NAMALWA (cell line): ENCODE data around the gene CRISPLD2.
"Not testable (repeated sequence)": the region's sequence is repeated elsewhere in the genome, so short reads cannot be mapped to it uniquely, and the experiment has no call there.

Source experiments
- DNase-seq: peaks from one replicate; pipeline ENCODE4 v3.0.0-alpha.2; 2015; ENCODE audit warnings: low spot score

Gene CRISPLD2

DNA sequence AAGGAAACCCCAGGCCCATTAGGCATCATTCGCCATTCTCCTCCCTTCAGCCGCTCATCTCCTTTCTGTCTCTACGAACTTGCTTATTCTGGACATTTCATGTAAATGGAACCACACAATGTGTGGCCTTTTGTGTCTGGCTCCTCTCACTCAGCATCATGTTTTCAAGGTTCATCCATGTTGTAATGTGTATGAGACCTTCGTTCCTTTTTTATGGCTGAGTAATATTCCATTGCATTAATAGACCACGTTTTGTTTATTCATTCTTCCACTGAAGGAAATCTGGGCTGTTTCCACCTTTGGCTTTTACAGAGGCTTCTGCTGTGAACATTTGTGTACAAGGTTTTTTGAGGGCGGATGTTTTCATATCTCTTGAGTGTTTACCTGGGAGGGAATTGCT is 3.2 kb downstream of the CRISPLD2 start:
- DNase-seq = no peak

DNA sequence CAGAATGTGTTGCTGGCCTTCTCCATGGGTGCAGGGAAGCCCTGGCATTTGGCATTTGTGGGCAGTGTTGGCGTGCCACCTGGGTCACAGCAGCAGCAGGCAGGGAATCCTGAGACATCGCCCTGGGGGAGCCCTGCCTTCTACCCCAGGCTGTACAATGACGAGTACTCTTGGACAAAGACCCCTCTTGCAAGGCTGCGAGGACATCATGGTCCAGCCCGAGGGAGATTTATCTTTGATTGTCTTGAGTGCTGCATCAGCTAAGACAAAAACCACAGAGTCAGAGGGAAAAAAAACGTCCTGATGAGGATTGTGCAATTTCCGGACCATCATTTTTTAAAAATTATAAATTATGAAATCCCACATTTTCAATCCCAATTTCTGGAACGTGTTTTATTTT is 3.7 kb downstream of the CRISPLD2 start:
- DNase-seq = no peak

DNA sequence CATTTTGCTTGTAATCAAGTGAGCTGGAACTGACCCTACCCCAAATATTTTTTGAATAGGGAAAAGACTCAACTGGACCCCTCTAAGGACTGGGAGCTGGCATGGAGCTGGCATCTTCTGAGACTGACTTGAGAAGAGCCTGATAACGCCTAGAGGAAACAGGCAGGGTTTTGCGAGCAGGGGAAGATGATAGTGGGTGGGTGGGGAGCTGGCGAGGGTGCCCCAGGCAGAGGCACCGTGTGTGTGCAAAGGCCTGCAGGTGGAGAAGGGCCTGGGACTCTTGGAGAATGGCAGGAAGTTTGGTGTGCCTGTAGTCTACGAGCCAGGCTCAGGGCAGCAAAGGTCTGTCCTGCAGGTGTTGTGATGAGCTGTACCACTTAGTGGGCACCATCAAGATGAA is 4.1 kb downstream of the CRISPLD2 start:
- DNase-seq = no peak

DNA sequence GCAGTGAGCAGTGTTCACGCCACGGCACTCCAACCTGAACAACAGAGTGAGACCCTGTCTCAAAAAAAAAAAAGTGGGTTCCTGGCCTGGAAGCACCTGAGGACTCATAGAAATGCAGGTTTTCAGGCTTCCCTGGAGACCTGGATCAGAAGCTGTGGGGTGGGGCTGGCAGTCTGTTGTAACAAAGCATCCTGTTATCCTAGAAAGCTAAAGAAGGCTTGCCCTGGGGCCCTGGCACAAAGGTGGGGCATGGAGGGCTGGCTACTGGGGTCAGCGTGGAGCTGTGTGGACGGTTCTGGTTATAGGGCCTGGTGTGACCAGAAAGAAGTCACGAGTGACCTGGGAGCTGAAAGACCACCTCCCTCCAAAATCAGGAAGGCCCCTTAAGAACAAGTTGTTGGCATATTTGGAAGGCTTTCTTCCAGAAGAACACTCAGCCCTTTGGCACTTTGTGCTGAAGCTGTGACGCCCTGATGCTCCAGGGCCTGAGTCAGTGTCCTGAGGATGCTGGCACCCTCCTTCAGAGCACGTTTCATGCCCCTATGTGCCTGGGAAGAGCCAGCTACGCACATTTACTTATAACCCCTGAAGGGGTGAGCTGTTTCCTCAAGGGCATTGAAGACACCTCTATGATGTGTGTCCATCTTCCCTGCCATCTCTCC is 6.2 kb downstream of the CRISPLD2 start:
- no peak for DNase-seq

DNA sequence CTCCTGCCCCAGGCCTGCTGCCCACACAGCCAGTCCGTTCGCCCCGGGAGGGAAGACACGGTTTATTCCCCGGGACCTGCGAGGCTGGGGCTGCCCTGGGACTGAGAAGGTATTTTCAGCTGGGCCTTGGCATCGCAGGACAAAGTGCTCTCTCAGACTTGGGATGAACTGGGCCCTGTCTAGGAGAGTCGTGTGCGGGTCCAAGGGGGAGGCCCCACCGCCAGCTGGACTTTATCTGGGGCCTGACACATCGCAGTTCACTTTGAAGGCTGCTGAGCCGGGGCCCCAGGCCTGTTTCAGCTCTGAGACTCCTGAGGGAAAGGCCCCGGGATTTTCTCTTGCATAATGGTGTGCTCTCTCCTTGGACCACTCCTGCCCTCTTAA is 6.8 kb downstream of the CRISPLD2 start:
- no peak for DNase-seq

DNA sequence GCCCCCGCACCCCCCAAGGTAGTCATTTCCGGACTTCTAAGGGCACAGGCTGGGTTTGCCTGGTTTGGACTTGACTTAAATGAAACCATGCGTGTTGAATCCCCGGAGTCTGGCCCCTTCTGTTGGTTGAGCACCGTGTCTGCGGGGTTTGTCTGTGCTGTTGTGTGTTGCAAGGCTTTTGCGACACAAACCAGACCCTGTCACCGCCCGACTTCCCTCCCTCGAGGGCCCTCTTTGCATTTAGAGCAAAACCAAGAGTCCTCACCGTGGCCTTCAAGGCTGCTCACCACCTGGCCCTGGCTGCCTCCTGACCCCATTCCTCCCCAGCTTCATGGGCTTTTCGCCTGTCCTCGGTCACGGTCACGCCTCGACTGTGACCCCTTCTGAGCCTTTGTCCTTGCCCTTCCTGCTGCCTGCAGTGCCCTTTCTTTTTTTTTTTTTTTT is 7.4 kb downstream of the CRISPLD2 start:
- DNase-seq = no peak

DNA sequence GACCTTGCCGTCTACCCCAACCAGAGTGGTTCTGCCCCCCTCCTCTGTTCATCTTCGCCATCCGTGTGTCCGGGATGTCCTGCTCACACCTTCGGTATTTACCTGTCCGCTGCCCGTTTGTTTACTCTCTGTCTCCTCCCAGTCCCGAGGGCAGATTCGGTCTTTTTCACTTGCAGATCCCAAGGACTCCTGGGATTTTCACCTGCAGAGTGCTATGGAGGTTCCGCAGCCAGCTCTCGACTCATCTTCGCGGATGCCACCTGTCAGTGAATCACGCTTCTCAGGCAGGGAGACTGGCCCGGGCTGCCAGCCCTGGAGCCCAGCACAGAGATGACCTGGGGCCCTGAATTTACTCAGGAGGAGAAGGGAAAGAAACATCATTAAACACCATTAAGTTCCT is 8.1 kb downstream of the CRISPLD2 start:
- no peak for DNase-seq

DNA sequence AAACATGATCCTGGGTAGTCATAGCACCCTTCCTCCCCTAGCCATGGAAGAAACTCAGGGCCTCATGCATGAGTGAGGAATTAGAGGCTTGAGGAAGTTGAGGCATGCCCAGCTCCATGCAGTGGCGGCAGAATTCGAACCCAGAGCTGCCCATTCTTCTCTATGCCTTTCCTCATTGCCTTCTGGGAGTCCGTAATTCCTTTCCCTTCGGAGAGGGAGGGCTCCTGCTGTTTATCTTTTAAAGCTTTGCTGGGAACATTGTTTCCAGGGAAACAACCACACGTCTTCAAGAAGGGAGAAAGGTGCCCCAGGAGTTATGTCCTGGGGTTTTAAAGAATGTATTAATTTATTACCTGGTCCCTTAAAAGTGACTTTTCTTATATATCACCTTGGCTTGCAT is 8.5 kb downstream of the CRISPLD2 start:
- DNase-seq = no peak

DNA sequence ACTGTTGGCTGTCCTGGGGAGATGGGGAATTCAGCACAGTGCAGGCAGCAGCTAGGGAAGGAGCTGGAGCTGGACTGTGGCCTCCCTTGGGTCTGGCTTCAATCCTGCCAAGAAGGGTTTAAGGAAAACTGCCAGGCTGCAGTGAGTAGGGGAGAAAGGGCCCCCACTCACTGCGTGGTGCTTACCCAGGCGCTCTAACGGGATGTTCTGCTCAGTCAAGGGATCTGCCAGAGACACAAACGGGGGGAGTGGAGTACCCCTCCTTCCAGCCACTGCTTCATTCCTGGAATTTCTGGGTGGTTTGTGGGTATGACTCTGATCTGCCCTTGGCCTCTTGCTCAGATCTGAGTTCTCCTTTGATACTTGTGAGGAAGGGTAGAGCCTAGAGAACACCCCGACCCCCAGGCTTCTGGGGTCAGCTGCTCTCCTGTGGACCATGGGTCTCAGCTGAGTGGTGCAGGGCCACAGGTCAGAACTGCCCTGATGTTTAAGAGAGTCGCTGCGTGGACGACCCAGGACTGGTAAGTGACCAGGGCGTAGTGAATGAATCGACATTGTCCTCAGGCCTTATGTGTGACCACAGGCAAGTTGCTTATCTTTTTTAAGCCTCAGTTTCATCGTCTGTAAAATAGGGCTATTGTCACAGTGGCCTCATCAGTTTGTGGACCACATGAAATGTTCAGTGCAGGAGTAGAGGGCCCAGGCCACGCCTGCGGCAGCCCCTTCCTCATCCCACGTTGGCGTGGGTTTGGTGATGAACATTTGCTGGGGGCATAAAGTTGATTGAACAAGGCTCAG is 9.6 kb downstream of the CRISPLD2 start:
- DNase-seq = no peak

DNA sequence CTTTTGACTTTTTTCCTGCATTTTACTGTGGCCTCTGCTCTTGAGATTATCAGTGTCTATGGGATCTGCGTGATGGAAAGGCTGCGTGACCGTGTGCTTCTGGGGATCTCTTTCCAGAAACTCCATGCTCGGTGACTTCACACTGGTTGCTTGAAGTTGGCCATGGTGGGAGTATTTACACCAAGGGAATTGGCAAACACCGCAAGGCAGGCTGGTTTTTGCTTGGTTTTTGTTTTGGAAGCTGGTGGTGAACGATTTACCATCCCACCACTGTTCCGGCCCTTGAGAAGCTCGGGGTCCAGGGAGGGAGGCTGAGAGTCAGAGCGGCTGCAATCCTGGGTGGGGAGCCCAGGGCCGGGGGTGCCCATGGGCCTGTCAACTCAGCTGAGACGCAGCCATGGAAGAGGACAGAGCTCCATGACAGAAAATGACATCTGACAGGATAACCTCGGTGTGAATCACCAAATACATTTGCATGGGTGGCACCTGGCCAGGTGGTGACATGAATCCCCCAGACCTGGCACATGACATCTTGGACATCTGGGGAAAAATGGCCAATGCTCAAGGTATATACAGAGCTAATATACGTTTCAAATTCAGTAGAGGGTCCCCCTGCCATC is 11.1 kb downstream of the CRISPLD2 start:
- DNase-seq = no peak

DNA sequence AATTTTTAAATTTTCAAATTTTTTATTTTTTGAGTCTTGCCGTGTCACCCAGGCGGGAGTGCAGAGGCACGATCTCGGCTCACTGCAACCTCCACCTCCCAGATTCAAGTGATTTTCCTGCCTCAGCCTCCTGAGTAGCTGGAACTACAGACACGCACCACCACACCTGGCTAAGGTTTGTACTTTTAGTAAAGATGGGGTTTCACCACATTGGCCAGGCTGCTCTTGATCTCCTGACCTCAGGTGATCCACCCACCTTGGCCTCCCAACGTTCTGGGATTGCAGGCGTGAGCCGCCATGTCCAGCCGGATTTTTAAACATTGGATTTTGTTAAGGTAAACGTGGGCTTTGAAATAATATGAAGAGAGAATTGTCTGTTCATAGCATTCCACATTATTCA is 11.9 kb downstream of the CRISPLD2 start:
- not testable (repeated sequence) for DNase-seq

DNA sequence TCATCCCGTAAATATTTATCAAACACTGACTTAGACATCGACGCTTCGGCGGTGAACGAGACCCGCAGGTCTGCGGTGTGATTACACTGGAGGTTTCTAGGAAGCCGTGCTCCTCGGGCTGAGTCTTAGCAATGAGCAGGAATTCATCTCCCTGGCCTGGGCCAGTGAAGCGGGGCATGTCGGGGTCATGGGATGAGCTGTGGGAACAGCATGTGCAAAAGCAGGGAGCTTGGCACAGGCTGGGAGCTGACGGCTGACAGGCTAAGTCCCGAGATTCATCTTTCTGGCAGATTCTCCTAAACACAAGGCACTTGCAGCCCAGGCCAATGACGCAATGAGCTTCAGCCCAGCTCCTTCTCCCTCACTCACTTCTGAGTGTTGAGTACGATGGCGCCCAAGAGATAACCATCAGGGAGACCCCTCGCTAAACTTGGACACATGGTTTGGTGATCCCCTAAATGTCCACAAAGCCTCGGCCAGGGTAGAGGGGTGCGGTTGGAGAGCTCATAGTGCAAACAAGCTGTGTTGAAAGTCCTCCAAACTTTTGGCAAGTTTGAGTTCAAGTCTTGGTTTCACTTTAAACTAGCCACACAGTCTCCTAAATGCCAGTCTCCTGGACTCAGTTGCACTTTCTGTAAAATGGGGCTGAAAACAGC is 12.8 kb downstream of the CRISPLD2 start:
- DNase-seq = no peak

DNA sequence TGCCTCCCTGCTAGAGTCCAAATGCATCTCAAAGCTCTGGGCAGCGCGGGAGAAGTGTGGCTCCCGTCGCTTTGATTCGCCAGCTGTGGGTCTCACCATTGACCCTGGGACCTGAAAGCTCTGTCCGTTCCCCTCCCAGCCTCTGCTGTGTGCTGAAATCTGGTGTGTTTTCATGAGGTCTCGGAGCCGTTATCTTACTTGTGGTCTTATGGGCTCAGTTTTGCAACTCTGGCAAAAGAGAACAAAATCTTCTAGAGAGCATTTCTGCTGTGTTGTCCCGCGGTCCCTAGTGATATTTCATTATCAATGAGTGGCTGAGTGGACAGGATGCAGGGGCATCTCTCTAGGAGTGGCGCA is 13.3 kb downstream of the CRISPLD2 start:
- DNase-seq = no peak

DNA sequence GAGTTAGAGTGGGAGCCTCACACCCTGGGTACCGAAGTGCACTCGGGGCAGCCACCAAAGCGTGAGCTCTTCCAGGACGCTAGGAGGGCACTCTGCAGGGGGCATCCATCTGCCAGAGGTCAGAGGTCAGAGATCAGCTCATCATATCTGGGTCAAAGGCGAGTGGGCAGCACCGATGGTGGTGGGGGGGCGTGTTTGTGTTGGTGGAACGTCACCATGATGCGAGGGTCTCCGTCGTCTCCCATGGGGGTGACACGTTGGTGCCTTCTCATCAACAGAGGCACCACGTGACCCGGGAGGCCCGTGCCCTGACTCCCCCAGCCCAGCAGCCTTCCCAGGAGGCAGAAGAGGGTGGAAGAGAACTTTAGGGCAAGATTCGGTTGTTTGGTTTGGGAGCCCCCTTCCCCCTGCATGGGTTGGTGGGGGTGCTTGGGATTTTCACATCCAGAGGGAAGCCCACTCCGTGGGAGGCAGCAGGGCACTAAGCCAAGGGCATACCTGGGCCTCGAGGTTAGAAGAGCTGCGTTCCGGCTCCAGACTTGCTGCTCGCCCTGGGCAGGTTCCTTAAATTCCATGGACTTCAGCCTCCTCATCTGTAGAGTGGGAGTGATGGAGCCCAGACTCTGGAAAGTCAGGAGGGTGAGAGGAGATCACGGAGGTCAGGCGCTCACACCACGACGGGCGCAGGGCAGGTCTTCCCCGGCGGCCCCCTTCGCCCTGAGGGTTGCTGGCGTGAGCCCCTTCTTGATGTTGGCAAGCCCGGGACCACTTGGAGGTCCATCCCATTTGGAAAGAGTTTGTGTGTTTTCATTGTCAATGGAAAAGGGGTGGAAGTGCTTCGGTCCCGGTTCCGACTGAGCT is 14.0 kb downstream of the CRISPLD2 start:
- DNase-seq = no peak

DNA sequence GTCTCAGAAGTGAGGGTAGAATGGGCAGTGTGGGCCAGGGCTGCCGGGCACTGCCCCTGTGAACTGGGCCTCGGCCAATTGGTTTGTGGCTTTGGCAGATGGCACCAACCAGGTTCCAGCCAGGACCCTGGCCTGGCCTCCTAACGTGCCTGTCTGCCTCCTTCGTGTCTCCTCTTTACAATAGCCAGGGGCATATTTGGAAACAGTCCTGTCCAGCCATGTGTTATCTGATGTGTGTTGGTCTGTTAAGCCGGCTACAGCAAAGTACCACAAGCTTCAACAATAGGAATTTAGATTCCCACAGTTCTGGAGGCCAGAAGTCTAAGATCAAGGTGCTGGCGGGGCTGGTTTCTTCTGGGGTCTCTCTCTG is 14.6 kb downstream of the CRISPLD2 start:
- DNase-seq = no peak

DNA sequence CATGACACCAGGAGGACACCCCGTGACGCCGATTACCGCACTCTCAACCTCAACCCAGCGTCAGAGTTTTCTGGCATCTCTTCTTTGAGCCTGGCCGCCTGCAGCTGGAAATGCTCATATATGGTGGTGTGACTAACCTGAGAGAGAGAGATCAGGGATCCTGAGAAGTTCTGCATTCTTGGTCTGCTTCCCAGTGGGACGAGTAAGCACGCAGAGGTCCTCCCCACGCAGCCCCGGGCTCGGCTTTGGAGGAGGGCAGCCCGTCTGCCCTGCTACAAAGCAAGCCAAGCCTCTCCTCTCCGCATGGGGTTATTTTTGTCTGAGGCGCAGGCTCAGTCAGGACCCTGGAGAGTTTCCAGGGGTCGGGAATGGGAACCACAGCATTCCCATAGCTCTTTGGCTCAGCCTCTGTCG is 16.5 kb downstream of the CRISPLD2 start:
- no peak for DNase-seq

DNA sequence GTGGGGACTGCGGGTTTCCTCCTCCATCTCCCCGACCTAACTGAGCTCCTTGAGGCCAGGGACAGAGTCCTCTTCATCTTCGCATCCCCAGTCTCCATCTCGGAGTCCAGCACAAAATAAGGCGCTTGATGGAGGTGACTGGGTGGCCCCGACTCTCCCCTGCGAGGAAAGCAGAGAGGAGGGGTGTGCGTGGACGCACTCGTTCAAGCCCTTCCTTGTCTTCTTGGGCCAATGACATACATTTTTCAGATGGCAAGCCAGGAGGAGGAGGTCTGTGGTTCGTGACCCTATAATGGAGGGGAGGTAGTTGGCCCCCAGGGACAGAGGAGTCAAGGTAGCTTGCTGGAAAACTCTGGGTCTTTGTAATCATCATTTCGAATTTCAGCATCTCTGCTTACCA is 17.2 kb downstream of the CRISPLD2 start:
- no peak for DNase-seq

DNA sequence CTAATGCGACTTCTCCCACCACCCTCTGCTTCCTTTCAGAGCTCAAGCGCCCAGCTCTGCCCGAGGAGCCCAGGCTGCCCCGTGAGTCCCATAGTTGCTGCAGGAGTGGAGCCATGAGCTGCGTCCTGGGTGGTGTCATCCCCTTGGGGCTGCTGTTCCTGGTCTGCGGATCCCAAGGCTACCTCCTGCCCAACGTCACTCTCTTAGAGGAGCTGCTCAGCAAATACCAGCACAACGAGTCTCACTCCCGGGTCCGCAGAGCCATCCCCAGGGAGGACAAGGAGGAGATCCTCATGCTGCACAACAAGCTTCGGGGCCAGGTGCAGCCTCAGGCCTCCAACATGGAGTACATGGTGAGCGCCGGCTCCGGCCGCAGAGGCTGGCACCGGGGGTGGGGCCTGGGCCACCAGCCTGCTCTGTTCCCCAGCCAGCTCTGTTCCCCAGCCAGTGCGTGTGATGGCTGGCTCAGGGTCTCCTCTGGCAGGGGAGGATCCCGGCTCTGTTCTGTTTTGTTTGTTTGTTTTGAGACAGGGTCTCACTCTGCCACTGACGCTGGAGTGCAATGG is 18.7 kb downstream of the CRISPLD2 start:
- DNase-seq = no peak

DNA sequence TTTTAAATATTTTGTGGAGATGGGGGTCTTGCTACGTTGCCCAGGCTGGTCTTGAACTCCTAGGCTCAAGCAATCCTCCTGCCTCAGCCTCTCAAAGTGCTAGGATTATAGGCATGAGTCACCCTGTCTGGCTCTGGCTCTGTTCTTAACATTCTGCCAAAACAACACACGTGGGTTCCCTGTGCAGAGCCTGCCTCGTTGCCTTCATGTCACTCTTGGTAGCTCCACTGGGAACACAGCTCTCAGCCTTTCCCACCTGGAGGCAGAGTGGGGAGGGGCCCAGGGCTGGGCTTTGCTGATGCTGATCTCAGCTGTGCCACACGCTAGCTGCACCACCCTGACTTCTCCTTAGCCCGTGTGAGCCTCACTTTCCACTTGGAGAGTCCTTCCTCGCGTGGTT is 19.3 kb downstream of the CRISPLD2 start:
- DNase-seq = no peak

DNA sequence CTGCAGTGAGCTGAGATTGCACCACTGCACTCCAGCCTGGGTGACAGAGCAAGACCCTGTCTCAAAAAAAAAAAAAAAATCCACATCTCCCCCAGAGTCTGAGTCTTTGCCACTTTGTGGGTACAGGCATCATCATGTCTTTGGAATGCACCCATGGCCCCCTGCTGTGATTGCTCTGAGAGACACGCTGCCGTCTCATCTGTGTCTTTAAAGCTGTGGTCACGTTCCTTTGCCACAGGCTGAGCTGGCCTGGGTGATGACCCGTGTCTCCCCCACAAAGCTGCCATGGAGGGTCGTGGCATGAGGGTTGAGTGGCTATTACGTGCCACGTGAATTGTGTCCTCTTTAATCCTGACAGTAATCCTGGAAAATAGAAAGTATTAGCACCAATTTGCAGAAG is 20.2 kb downstream of the CRISPLD2 start:
- DNase-seq = no peak
